HG02885 (cell line): ENCODE measurements around the gene RASGRF1.

ENCODE experiments used
- ATAC-seq: cut with Tn5 transposase; IDR thresholded peaks from one replicate; pipeline ENCODE4 v1.9.1; 2021; ENCODE audit warnings: mild to moderate bottlenecking; ENCODE audit not compliant: unreplicated experiment, poor library complexity

Gene RASGRF1

GRCh38 chr15:78968539-78969271 lies 121.9 kb downstream of the RASGRF1 start:
- no peak for ATAC-seq

DNA sequence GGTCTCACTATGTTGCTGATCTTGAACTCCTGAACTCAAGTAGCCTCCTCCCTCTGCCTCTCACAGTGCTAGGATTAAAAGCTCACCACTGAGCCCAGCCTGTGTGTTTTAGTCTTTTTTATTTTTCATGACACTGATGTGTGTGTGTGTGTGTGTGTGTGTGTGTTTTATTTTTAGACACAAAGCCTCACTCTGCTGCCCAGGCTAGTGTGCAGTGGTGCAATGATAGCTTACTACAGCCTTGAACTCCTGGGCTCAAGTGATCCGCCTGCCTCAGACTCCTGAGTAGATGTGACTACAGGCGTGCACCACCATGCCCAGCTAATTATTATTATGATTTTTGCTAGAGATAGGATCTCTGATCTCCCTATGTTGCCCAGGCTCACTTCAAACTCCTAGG lies 122.5 kb downstream of the RASGRF1 start:
- ATAC-seq: no peak

GRCh38 chr15:78960308-78960707 lies 130.3 kb downstream of the RASGRF1 start:
- no peak for ATAC-seq

- ATAC-seq: no peak
These were observed 131.2 kb downstream of the RASGRF1 start for GRCh38 chr15:78959360-78959759.

DNA sequence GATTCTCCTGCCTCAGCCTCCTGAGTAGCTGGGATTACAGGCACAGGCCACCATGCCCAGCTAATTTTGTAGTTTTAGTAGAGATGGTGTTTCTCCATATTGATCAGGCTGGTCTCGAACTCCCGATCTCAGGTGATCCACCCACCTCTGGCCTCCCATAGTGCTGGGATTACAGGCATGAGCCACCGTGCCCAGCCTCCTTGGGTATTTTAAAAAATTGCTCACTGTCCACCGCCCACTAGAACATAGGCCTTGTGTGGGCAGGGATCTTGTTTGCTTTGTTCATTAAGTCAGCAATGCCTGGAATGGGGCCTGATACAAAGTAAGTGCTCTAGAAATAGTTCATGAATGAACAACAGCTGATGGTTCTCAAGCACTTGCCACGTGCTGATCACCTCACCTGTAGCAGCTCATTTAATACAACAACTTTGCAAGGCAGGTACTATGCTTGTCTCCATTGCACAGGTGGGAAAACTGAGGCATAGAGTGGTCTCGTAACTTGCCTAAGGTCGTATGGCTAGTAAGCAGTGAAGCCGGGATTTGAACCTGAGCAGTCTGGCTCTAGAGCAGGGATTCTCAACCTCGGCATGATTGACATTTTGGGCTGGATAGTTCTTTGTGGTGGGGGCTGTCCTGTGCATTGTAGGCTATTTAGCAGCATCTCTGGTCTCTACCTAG lies 133.0 kb downstream of the RASGRF1 start:
- no peak for ATAC-seq

- no peak for ATAC-seq
These were observed 133.6 kb downstream of the RASGRF1 start for GRCh38 chr15:78956937-78957336.

DNA sequence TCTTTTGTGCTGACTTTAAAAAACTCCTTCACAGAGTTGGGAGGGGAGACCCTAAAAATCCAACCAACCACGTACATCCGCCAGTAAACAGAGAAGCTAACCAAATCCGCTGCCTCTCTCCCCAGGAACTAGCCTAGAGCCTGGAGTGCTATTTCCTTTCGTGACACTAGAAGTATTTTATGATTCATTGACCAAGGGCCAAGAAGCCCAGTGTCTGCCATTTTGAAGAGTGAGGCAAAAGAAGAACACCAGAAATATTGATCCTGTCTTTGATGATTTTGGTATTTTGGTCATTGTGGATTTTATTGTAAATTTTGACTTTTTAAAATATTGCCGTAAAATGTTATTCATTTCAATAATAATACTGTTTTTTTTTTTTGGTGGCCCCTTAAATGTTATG lies 135.2 kb downstream of the RASGRF1 start:
- ATAC-seq: no peak

GRCh38 chr15:78951841-78952238 lies 138.7 kb downstream of the RASGRF1 start:
- no peak for ATAC-seq

DNA sequence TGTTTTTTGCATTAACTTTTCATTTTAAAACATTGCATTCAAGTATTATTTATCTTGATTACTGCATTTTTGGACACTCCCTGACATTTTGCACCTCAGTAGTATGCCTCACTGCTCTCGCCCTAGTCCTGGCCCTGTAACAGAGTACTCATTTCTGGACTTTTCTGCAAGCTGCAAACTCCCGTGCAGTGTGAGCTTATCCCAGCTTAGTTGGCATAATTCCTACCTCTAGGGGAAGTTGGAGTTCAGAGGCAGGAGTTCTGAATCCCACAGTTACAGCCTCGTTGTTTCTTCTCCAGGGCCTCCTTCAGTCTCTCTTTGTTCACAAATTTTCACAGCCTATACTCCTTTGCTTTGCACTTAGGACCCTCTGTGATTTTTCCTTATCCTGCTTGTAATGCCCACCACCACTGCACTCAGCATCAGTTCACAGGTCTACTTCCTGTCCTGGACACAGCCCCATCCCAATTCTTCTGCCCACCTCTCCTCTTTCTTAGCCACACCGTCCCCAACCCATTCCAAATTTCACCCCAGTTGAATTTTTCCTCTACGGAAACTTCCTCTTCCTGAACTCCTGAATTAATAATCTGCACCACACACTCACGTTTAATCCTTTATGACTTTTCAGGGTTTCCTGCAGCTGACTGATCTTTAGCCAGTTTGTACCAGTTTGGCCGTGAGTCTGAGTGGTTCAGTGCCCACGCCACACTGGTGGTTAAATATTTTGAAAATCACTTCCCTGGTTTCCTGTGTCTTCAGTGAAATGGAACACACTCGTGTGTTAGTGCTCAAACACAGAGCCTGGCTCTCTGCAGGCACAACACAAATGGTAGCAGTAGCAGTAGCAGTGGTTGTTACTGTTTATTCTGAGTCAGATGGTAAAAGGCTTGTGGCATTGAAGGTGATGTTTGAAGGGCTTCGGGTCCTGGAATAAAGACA lies 139.4 kb downstream of the RASGRF1 start:
- ATAC-seq: no peak

DNA sequence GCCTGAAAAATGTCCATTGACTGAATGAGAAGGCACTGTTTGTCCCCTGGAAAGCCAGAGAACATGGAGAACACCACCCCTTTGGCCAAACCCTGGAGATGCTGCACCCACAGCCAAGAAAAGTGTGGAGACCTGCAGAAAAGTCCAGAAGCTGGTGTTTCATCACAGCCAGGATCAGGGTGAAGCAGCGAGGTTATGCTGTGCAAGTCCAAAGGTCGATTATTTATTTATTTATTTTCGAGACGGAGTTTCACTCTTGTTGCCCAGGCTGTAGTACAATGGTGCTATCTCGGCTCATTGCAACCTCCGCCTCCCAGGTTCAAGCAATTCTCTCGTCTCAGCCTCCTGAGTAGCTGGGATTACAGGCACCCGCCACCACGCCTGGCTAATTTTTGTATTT lies 140.2 kb downstream of the RASGRF1 start:
- ATAC-seq: no peak

DNA sequence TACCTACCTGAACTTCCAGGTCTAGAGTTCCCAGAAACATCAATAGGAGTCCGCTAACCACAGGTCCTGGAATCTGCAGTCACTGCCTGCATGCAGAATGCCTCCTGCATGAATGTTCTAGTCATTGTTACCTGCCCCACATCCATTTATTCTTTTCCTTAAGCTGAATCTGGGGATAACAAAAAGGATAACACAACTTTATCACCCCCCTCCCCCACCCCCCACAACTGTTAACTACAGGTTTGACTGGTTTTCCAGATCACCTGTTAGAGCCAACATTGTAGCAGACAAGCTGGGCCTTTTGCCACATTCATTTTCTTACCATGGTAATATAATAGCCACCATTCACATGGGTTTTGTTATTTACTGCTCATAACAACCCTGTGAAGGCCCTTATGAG lies 141.1 kb downstream of the RASGRF1 start:
- no peak for ATAC-seq

DNA sequence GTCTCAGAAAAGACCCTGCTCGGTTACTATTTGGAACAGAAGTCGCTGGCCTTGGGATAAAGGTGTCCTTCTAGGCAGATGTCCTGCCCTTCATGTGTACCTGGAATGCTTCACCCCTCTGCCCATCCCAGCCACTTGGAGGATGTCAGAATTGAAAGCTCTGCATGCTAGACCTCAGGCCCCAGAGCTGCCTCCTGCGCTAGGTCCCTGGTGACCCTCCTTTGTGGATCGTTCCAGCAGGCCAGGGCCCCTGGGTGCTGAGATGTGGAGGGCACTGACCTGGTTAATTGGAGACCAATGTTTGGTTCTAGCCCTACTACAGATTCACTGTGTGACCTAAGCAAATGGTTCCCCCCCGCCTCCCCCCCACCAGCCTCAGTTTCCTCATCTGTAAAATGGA lies 143.1 kb downstream of the RASGRF1 start:
- no peak for ATAC-seq

GRCh38 chr15:78946493-78946892 lies 144.1 kb downstream of the RASGRF1 start:
- ATAC-seq: no peak

GRCh38 chr15:78944669-78945407 lies 145.7 kb downstream of the RASGRF1 start, which contains the start of gene CTSH:
TSS of gene CTSH (minus strand) at chr15:78945046. CDS start at chr15:78944981, 65 bp downstream.
- ATAC-seq: peak; percentile 76

GRCh38 chr15:78944202-78944625 lies 146.4 kb downstream of the RASGRF1 start:
- ATAC-seq: peak; percentile 14

GRCh38 chr15:78943692-78944091 lies 146.9 kb downstream of the RASGRF1 start:
- no peak for ATAC-seq

GRCh38 chr15:78942741-78943140 lies 147.8 kb downstream of the RASGRF1 start:
- no peak for ATAC-seq

GRCh38 chr15:78938658-78939488 lies 151.7 kb downstream of the RASGRF1 start:
- ATAC-seq: peak; percentile 63

GRCh38 chr15:78937132-78937739 lies 153.3 kb downstream of the RASGRF1 start:
- no peak for ATAC-seq
